ENCODE results near the gene PLAAT3. TPM values are rescaled to one million over a fixed set of nuclear protein-coding genes. Genes with fewer than 3 reads are reported as not detected.
"Not testable (repeated sequence)": the region's sequence is repeated elsewhere in the genome, so short reads cannot be mapped to it uniquely, and the experiment has no call there.

The PLAAT3 gene
- total RNA-seq, 1 donor from 2014 or later, result 68.2 TPM

- no peak for TF ChIP-seq CTCF (conservative IDR thresholded peaks at IDR 0.05; ENCODE audit: low read depth, low read length)
- no peak for DNase-seq (ENCODE audit: low read depth)
- no peak overlapping the region for H3K4me3 ChIP-seq (ENCODE audit: low read depth, low read length)
Measured at GRCh38 chr11:63554877-63555223, 59.4 kb downstream of the PLAAT3 start.

GRCh38 chr11:63553759-63554158 lies 60.5 kb downstream of the PLAAT3 start:
- DNase-seq (ENCODE audit: low read depth), result no peak
- H3K4me3 ChIP-seq (ENCODE audit: low read depth, low read length), result no peak overlapping the region
- TF ChIP-seq CTCF (conservative IDR thresholded peaks at IDR 0.05; ENCODE audit: low read depth, low read length), result no peak

- TF ChIP-seq CTCF (conservative IDR thresholded peaks at IDR 0.05; ENCODE audit: low read depth, low read length), result no peak
- H3K4me3 ChIP-seq (ENCODE audit: low read depth, low read length), result no peak overlapping the region
- DNase-seq (ENCODE audit: low read depth), result no peak
Measured at GRCh38 chr11:63552921-63553320, 61.3 kb downstream of the PLAAT3 start.

- no peak overlapping the region for H3K4me3 ChIP-seq (ENCODE audit: low read depth, low read length)
- no peak for TF ChIP-seq CTCF (conservative IDR thresholded peaks at IDR 0.05; ENCODE audit: low read depth, low read length)
- DNase-seq (ENCODE audit: low read depth), result no peak
Measured at GRCh38 chr11:63551889-63552266, 62.4 kb downstream of the PLAAT3 start.

GRCh38 chr11:63551091-63551888 lies 62.9 kb downstream of the PLAAT3 start:
- DNase-seq (ENCODE audit: low read depth), result no peak
- no peak for TF ChIP-seq CTCF (conservative IDR thresholded peaks at IDR 0.05; ENCODE audit: low read depth, low read length)
- no peak overlapping the region for H3K4me3 ChIP-seq (ENCODE audit: low read depth, low read length)

- DNase-seq (ENCODE audit: low read depth); H3K4me3 ChIP-seq (ENCODE audit: low read depth, low read length): not testable (repeated sequence)
Measured at GRCh38 chr11:63550156-63550700, 64.0 kb downstream of the PLAAT3 start.

GRCh38 chr11:63549411-63549810 lies 64.8 kb downstream of the PLAAT3 start:
- DNase-seq (ENCODE audit: low read depth), result no peak
- no peak overlapping the region for H3K4me3 ChIP-seq (ENCODE audit: low read depth, low read length)
- TF ChIP-seq CTCF (conservative IDR thresholded peaks at IDR 0.05; ENCODE audit: low read depth, low read length), result no peak

All from epithelial cell of proximal tubule (primary cell).